Ovary (tissue), 1 donor: ENCODE results near the gene TXNRD3.

Experiments
- EP300 ChIP-seq: sonication (generic); formaldehyde crosslinking; IDR thresholded peaks from one replicate; pipeline ENCODE4 v1.6.1; 2017; ENCODE audit warnings: antibody characterized with exemption
- POLR2A ChIP-seq: fragments of 450-650 bp; IDR thresholded peaks from one replicate; pipeline ENCODE4 v1.6.1; 2017; ENCODE audit warnings: antibody characterized with exemption, mild to moderate bottlenecking, moderate library complexity

GRCh38 chr3:126630020-126630419 is 24.9 kb downstream of the TXNRD3 start:
- no peak for TF ChIP-seq POLR2A
- TF ChIP-seq EP300: no peak
